Activated naive CD4-positive, alpha-beta T cell treated with anti-CD3 and anti-CD28 coated beads, Interleukin-2, amount 50 U/mL, for 24 hours (primary cell): Measurements from ENCODE around the gene SPEF2.
"Not testable (repeated sequence)": the region's sequence is repeated elsewhere in the genome, so short reads cannot be mapped to it uniquely, and the experiment has no call there.

Experiments used
- H3K27ac Mint-ChIP-seq: one replicate; pipeline ENCODE4 v1.8.0; 2021; ENCODE audit warnings: mild to moderate bottlenecking, mixed read lengths
- H3K27me3 Mint-ChIP-seq: one replicate; pipeline ENCODE4 v1.8.0; 2021; ENCODE audit warnings: mixed read lengths
- H3K36me3 Mint-ChIP-seq: one replicate; pipeline ENCODE4 v1.8.0; 2021; ENCODE audit warnings: mixed read lengths
- H3K4me1 Mint-ChIP-seq: one replicate; pipeline ENCODE4 v1.8.0; 2021; ENCODE audit warnings: mixed read lengths
- H3K4me3 Mint-ChIP-seq: one replicate; pipeline ENCODE4 v1.8.0; 2021; ENCODE audit warnings: mild to moderate bottlenecking, mixed read lengths
- H3K9me3 Mint-ChIP-seq: one replicate; pipeline ENCODE4 v1.8.0; 2021; ENCODE audit warnings: mixed read lengths

Gene SPEF2

DNA sequence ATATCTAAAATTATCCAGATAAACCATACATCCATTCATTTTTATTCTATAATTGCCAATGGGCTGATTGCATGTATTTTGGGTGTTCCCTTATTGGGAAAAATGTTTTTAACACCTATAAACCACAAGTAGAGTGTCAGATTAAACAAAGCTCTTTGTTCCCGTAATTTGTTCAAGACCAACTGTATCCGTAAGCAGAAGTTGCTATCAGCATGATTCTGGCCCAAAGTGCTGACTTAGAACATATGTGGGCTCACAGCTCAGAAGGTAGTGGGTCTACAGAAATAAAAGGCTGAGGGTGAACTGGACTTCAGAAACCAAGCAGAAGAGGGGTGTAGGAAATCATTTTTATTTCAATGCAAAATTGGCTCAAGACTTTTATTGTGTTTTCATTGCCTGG, 215.6 kb downstream of the SPEF2 start:
- Mint-ChIP-seq H3K4me3 (peak overlapping the region; percentile 82), H3K9me3 (no peaks in the 10 kb centered on the region), H3K36me3 (peaks cover 4% of the 10 kb centered on the region), H3K27me3 (no peaks in the 10 kb centered on the region), H3K27ac (peak overlapping the region; percentile 99), H3K4me1 (peaks cover 92% of the 10 kb centered on the region)

DNA sequence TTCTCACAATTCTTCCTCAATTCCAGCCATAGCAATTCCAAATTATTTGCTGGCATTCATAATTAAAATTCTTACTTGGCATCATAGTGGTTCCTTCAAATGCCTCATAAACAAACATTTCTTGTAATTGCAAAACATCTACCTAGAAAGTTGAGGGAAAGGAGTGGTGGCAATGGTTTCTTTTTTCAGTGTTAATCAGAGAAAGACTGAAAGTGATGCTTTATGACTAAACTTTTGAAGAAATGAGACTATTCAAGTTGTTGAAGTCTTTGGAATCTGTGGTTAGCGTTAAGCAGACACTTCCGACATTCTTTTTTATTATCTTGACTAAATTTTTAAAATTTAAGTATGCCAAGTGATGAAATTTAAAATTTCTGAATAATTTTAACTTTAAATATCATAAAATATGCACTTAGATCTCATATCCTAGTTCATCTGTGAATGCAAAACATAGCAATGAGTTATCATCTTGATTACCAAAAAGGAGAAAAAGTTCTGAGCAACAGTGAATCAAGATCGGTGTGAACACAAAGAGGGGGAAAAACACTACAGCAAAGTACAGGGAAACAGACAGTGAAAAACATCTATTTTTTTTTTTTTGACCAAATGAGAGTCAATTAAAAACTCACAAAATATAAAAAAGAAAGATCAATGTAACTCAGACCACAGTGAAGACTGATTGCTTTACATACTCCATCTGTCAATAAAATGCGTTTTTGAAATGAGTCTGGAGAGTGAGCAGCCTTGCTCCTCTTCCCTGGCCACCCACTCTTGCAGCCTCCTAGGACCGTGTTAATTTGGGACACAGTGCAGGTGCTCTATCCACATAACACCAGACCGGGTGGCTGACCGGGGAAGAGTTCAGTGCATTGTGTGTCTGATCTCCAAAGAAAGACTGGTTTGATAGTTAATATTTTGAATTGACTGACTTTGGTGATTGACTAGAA, 218.4 kb downstream of the SPEF2 start:
- Mint-ChIP-seq H3K27me3 (no peaks in the 10 kb centered on the region), H3K9me3 (no peaks in the 10 kb centered on the region), H3K4me1 (peaks cover 97% of the 10 kb centered on the region), H3K27ac (peak overlapping the region; percentile 100), H3K4me3 (peak overlapping the region; percentile 76), H3K36me3 (peaks cover 9% of the 10 kb centered on the region)

DNA sequence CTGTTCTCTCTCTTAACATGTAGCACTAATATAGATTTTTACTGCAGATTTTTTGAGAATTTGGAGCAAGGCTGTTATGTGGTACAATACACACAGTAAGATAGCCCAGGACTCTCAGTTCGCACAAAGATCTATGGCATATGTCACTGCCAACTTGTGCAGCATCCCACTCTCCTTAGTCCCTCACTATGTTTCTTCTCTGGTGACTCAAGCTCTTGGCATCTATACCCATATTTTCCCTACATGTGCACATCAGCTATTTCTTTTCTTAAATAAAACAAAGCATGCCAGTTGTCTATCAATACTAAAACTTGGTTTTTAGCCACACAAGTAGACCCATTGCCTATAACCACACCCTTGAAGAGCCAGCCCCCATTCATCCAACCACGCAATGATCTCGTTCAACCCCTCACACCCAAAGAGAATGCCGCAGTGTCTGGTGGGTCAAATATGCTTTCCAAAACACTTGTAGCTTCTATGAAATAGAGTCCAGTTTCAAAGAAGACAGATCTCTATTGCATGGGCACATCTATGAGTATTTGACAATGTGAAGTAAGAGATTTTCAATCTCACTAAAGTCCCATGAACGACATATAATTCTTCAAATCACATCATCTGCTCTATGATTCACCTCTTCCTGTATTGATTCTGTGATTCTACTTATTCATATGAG, 220.8 kb downstream of the SPEF2 start:
- Mint-ChIP-seq H3K27ac (peak overlapping the region; percentile 96), H3K27me3 (no peaks in the 10 kb centered on the region), H3K4me3 (peak overlapping the region; percentile 80), H3K9me3 (peaks cover 4% of the 10 kb centered on the region), H3K4me1 (peaks cover 81% of the 10 kb centered on the region), H3K36me3 (peaks cover 13% of the 10 kb centered on the region)

DNA sequence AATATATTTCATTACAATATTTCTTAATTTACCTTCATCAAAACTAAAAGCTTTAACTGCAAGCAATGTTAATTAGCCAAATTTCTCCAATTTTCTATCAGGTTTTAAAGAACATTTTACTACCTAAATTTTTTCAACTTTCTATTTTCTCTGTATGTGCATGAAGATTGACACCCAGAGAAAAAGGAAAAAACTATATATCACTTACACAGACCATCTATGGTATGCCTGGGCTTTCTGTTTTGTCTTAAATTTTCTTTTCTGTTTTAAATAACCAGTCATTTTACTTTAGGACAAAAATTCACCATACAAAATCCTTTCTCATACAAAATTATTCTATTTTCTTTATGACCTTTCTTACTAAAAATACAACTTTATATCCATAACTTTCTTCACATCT, 225.2 kb downstream of the SPEF2 start:
- Mint-ChIP-seq H3K36me3 (peaks cover 24% of the 10 kb centered on the region), H3K4me3 (no peak overlapping the region), H3K27me3 (no peaks in the 10 kb centered on the region), H3K27ac (peak overlapping the region; percentile 80), H3K4me1 (peaks cover 49% of the 10 kb centered on the region), H3K9me3 (peaks cover 9% of the 10 kb centered on the region)

DNA sequence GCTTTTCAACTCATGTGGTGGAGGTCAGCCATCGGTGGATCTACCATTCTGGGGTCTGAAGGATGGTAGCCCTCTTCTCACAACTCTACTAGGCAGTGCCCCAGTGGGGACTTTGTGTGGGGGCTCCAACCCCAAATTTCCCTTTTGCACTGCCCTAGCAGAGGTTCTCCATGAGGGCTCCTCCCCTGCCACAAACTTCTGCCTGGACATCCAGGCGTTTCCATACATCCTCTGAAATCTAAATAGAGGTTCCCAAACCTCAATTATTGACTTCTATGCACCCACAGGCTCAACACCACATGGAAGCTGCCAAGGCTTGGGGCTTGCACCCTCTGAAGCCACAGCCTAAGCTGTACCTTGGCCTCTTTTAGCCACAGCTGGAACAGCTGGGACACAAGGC, 227.8 kb downstream of the SPEF2 start:
- not testable (repeated sequence) for H3K4me3 Mint-ChIP-seq, H3K9me3 Mint-ChIP-seq, H3K27me3 Mint-ChIP-seq, H3K27ac Mint-ChIP-seq
- peaks cover 44% of the 10 kb centered on the region for H3K4me1 Mint-ChIP-seq
- peaks cover 18% of the 10 kb centered on the region for H3K36me3 Mint-ChIP-seq

DNA sequence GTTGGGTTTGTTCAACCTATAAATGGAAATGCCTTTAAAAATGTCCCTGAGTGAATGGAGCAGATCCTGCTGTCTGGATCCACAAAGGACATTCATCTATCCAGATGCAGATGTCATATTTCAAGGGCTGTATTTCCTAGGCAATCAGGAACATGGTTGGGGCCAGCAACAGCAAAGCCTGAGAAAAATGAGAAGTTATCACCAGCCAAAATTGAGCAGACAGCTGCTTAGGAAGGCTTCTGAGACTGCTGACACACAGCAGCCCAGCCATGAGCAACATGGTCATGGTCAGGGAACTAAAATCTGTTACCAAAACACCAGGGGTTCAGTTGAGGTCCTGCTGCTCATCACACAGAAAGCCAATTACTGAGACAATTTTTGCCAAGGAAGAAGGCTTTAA, 229.8 kb downstream of the SPEF2 start:
- no peak overlapping the region for H3K4me3 Mint-ChIP-seq
- H3K9me3 Mint-ChIP-seq = peaks cover 9% of the 10 kb centered on the region
- peaks cover 53% of the 10 kb centered on the region for H3K4me1 Mint-ChIP-seq
- peak overlapping the region; percentile 46 for H3K27ac Mint-ChIP-seq
- no peaks in the 10 kb centered on the region for H3K27me3 Mint-ChIP-seq
- peaks cover 18% of the 10 kb centered on the region for H3K36me3 Mint-ChIP-seq

DNA sequence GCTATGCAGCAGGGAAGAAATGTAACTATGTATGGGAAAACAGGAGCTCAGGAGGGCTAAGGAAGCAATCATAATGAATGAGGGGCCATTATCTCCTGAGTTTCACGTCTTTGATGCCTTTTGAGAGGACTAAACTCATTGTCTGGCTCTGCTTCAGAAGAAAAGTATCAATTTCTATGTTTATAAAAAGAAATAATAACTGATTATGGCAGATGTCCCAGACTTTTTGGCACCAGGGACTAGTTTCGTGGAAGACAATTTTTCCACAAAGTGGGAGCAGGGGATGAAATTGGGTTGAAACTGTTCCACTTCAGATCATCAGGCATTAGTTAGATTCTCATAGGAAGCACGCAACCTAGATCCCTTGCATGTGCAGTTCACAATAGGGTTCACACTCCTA, 230.3 kb downstream of the SPEF2 start:
- Mint-ChIP-seq H3K4me3 (no peak overlapping the region), H3K27ac (peak overlapping the region; percentile 46), H3K9me3 (peaks cover 9% of the 10 kb centered on the region), H3K4me1 (peaks cover 57% of the 10 kb centered on the region), H3K27me3 (no peaks in the 10 kb centered on the region), H3K36me3 (peaks cover 18% of the 10 kb centered on the region)

DNA sequence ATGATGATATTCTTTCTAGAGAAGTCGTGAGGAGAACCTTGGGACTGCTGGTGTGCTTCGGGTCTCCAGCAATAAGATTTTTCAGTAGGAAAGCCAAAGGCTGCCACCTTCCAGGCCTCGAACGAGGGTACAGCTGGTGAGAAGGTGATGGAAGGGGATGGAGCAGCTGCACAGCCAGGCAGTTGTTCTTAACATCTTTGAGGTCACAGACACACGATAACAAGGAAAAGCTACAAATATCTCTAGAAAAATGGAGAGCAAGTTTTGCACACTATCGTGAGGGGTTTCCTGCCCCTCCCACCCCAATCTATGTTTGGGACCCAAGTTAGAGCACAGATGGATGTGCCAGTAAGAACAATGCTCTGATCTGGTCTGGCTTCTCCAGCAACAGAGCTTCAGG, 232.2 kb downstream of the SPEF2 start:
- Mint-ChIP-seq H3K36me3 (peaks cover 16% of the 10 kb centered on the region), H3K9me3 (peaks cover 4% of the 10 kb centered on the region), H3K4me1 (peaks cover 69% of the 10 kb centered on the region), H3K27me3 (no peaks in the 10 kb centered on the region), H3K27ac (peak overlapping the region; percentile 78), H3K4me3 (no peak overlapping the region)

DNA sequence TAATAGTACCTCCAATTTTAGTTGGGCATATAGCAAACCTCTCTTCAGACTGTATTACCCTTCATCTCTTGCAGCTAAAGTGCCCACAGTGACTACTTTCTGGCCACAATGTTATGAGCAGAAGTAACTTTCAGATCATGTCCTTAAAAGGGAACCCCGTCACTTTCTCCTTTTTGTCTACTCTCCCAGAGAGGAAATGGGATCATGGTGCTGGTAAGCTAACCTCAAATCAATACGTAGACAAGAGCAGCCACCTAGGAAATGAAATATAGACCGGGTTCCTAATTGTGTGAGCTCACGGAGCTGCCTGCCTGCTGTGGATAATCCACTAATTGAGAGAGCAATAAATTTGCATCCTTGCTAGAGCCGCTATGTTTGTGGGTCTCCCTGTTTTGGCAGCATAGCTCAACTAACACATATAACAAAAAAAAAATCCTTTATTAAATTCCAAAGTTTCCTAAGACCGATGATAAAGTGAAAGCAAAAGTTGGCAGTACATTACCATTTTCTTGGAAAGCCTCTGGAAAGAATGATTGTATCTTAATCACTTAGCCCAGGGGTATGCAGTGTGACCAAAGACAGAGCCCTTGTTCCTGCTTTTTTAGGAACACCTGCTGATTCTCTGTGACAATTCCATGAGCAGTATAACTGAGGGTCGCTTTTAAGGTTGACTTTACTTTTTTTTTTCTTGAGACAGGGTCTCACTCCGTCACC, 233.5 kb downstream of the SPEF2 start:
- Mint-ChIP-seq H3K27ac (peak overlapping the region; percentile 99), H3K4me3 (peak overlapping the region; percentile 90), H3K4me1 (peaks cover 82% of the 10 kb centered on the region), H3K9me3 (no peaks in the 10 kb centered on the region), H3K36me3 (peaks cover 16% of the 10 kb centered on the region), H3K27me3 (no peaks in the 10 kb centered on the region)

DNA sequence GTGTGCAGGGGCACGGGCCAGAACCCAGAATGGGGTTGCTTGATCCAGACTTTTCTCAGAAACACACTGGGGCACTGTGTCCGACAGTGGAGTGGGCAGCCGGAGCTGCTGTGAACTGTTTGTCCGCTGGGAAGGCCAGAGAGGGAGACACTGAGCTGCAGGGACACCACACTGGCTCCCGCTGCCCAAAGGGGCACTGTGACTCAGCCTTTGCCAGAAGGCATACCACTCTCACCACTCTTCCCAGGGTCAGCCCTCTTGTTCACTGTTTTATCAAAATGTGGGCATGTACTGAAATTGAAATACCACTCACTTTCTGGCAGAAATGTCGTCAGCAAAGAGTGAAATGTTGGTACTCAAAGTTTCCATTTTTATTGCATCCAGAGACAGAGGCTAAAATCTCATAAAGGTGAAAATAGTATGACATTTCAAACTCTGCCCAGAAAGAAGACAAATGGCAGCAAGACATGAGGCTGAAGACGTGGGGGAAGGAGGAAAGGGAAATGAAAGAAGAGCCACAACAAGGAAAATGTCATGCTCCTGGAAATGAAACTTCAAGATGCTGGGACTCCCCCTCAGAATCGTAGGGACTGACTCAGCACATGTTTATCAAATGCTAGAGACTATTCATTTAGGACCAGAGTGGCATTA, 234.5 kb downstream of the SPEF2 start:
- Mint-ChIP-seq H3K36me3 (peaks cover 10% of the 10 kb centered on the region), H3K4me1 (peaks cover 87% of the 10 kb centered on the region), H3K4me3 (peak overlapping the region; percentile 90), H3K27ac (peak overlapping the region; percentile 99), H3K9me3 (no peaks in the 10 kb centered on the region), H3K27me3 (no peaks in the 10 kb centered on the region)

DNA sequence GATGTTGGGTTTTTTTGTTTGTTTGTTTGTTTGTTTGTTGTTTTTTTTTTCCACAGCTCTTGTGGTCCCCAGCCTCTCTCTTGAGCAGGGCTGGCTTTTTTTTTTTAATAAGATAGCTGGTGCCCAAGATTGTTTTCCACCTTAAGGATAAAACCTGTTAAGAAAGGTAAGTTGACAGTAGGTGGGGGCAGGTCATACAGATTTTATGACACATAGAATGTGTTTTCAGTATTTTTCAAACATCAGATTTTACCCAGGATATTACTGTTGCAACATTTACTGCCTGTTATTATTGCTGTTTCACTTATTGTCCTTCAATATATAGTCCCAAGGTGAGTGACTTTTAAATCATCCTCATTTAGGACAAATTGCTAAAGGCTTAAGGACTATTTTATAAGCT, 235.1 kb downstream of the SPEF2 start:
- Mint-ChIP-seq H3K4me3 (peak overlapping the region; percentile 90), H3K27ac (peak overlapping the region; percentile 99), H3K36me3 (peaks cover 9% of the 10 kb centered on the region), H3K4me1 (peaks cover 84% of the 10 kb centered on the region), H3K9me3 (no peaks in the 10 kb centered on the region), H3K27me3 (no peaks in the 10 kb centered on the region)

DNA sequence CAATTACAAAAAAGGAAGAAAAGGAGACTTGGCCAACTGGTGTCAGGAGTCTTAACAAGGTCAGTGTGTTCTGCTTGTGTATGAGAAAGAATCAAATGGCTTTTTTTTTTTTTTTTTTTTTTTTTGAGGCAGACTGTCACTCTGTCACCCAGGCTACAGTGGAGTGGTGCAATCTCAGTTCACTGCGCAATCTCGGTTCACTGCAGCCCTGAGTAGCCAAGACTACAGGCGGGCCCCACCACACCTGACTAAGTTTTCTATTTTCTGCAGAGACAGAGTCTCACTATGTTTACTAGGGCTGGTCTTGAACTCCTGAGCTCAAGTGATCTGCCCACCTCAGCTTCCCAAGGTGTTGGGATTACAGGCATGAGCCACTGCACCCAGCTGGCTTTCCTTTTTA, 236.0 kb downstream of the SPEF2 start:
- peak overlapping the region; percentile 90 for H3K4me3 Mint-ChIP-seq
- no peaks in the 10 kb centered on the region for H3K9me3 Mint-ChIP-seq
- peaks cover 9% of the 10 kb centered on the region for H3K36me3 Mint-ChIP-seq
- peak overlapping the region; percentile 99 for H3K27ac Mint-ChIP-seq
- H3K4me1 Mint-ChIP-seq = peaks cover 78% of the 10 kb centered on the region
- no peaks in the 10 kb centered on the region for H3K27me3 Mint-ChIP-seq

DNA sequence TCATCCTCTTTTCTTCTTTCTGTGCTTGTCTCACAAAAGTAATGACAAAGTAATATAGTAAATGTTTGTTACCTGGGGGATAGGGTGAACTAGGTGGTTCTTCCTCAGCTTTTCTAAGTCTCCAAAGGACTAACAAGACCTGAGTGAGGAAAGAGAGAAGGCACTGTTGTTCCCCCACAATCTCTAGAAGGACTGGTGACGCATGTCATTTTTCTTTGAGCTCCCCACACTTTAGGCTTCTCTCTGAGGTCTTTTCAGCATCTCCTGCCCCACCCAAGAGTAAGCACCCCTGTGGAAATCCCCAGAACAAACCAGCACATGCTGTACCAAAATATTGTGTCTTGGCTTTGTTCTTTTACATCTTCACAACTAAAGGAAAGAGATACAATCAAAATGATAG, 236.6 kb downstream of the SPEF2 start:
- Mint-ChIP-seq H3K4me1 (peaks cover 78% of the 10 kb centered on the region), H3K9me3 (no peaks in the 10 kb centered on the region), H3K36me3 (peaks cover 14% of the 10 kb centered on the region), H3K27ac (peak overlapping the region; percentile 99), H3K27me3 (no peaks in the 10 kb centered on the region), H3K4me3 (peak overlapping the region; percentile 90)

DNA sequence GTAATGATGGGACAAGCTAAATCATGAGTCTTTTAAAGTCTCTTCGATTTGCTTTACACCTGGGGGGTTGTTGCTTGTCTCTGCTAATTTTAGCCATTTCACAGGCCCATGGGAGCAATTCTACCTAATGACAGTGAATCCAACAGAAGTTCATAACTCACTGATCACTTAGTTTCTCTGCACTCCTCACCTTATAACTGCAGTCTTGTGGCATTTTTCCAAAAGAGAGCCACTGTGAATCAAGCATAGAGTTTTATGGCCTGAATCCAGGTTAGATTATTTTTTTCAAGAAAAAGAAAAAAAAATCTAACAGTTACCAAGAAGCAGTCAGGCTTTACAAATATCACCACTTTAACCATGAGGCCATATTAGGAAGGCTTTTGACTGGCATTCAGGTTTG, 237.5 kb downstream of the SPEF2 start:
- Mint-ChIP-seq H3K4me3 (peak overlapping the region; percentile 90), H3K27me3 (no peaks in the 10 kb centered on the region), H3K4me1 (peaks cover 76% of the 10 kb centered on the region), H3K36me3 (peaks cover 19% of the 10 kb centered on the region), H3K9me3 (no peaks in the 10 kb centered on the region), H3K27ac (peak overlapping the region; percentile 99)

DNA sequence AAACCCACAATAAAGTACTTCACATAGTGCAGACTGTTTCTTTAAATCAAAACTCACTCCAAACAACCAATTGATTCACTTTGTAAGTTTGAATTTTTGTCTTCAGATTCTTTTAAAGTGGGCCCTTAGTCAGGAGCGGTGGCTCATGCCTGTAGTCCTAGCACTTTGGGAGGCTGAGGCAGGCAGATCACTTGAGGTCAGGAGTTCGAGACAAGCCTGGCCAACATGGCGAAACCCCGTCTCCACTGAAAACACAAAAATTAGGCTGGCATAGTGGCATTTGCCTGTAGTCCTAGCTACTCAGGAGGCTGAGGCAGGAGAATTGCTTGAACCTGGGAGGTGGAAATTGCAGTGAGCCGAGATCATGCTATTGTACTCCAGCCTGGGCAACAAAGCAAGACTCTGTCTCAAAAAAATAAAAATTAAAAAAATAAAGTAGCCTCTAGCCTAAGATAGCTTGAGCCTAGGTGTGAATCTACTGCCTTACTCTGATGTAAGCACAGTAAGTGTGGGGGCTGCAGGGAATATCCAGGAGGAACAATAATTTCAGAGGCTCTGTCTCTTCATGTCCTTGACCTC, 238.6 kb downstream of the SPEF2 start:
- H3K9me3 Mint-ChIP-seq, H3K27me3 Mint-ChIP-seq: not testable (repeated sequence)
- Mint-ChIP-seq H3K4me3 (peak overlapping the region; percentile 90), H3K4me1 (peaks cover 76% of the 10 kb centered on the region), H3K27ac (peak overlapping the region; percentile 96), H3K36me3 (peaks cover 28% of the 10 kb centered on the region)
